ENCODE data around the gene MTUS2. TPM values are rescaled to one million over a fixed set of nuclear protein-coding genes. Genes with fewer than 3 reads are reported as not detected.

Gene MTUS2
- total RNA-seq, 1 experiment from 2014 or later, result 0.35 TPM

GRCh38 chr13:29540799-29541198 is 720.7 kb downstream of the MTUS2 start:
- Histone ChIP-seq H3K27me3 (ENCODE audit: insufficient read depth, low read length) (no peaks in the 10 kb centered on the region), H3T11ph (ENCODE audit: low read length) (no peak overlapping the region), H2BK15ac (ENCODE audit: low read depth, low read length) (no peak overlapping the region), H4K8ac (replicated peaks; ENCODE audit: insufficient read length, low read depth, low read length) (no peak overlapping the region), H4K91ac (ENCODE audit: insufficient read length, low read depth, low read length) (no peak overlapping the region), H3K27ac (ENCODE audit: insufficient read length, low read depth, low read length) (no peak overlapping the region), H2BK120ac (ENCODE audit: low read depth, low read length, poor library complexity, severe bottlenecking) (no peak overlapping the region), H3K23me2 (ENCODE audit: insufficient read length, low read depth, low read length, poor library complexity, severe bottlenecking) (no peaks in the 10 kb centered on the region), H4K5ac (ENCODE audit: insufficient read length, low read depth, low read length) (no peak overlapping the region), H2BK12ac (ENCODE audit: insufficient read length, low read depth, low read length) (no peak overlapping the region), H2AFZ (ENCODE audit: low read length) (no peak overlapping the region), H3K4me1 (ENCODE audit: insufficient read depth, low read length) (peaks cover 10% of the 10 kb centered on the region), H3K4ac (ENCODE audit: low read depth, low read length) (no peak overlapping the region), H2BK5ac (ENCODE audit: insufficient read length, low read length) (no peak overlapping the region), H3K4me2 (ENCODE audit: insufficient read depth, insufficient read length, low read length) (no peak overlapping the region), H3K79me2 (ENCODE audit: insufficient read depth, low read length) (peaks cover 8% of the 10 kb centered on the region; the same call in 1 of the 2 replicates), H3K79me1 (ENCODE audit: insufficient read depth, low read depth, low read length, poor library complexity, severe bottlenecking) (peaks cover 3% of the 10 kb centered on the region), H4K20me1 (ENCODE audit: control insufficient read depth, insufficient read depth, insufficient read length) (no peaks in the 10 kb centered on the region), H3K9ac (ENCODE audit: extremely low read depth, insufficient read length, low read length) (no peak overlapping the region), H3K18ac (ENCODE audit: insufficient read length, low read depth, low read length) (no peak overlapping the region), H3K14ac (ENCODE audit: insufficient read depth, low read length) (no peak overlapping the region; the same call in 1 of the 2 replicates), H2AK5ac (ENCODE audit: insufficient read length, low read length) (no peak overlapping the region), H3K56ac (ENCODE audit: insufficient read length, low read depth, low read length) (no peak overlapping the region), H3K23ac (ENCODE audit: insufficient read length, low read depth, low read length) (no peak overlapping the region), H2BK20ac (ENCODE audit: low read depth, low read length, poor library complexity, severe bottlenecking) (no peak overlapping the region), H3K9me3 (ENCODE audit: control insufficient read depth, low read depth, low read length) (no peaks in the 10 kb centered on the region)
- Mint-ChIP-seq H3K4me1 (peaks cover 31 to 40% of the 10 kb centered on the region in 2 experiments), H3K27ac (peak overlapping the region; percentile 65 to 85 (median 71); a peak in 5 of 7 replicates), H3K9me3 (no peaks in the 10 kb centered on the region), H3K27me3 (ENCODE audit: low read depth) (no peaks in the 10 kb centered on the region), H3K36me3 (ENCODE audit: insufficient read depth in 1 of 3, low read depth in 3 of 3) (peaks cover 15 to 48% (median 27%) of the 10 kb centered on the region in 3 experiments; a peak in 6 of 7 replicates), H3K4me3 (peak overlapping the region in 1 of 2 experiments; percentile 36; a peak in 2 of 5 replicates)
- DNase-seq, result no peak
- no CpG with 5 or more reads among the region's 5 CpGs for WGBS (ENCODE audit: extremely low coverage, insufficient read length, low lambda C conversion rate)
- TF ChIP-seq CTCF (conservative IDR thresholded peaks at IDR 0.05), result no peak

Data from H9 (cell line).